Common myeloid progenitor, CD34-positive (primary cell): ENCODE data around the gene CYP3A7.
A peak's percentile ranks its signal among the peaks of the same experiment; 100 is the strongest.

ENCODE experiments used
- CTCF ChIA-PET: fragments of 350-600 bp; sonication (Branson Sonifier 250); formaldehyde crosslinking; loops from one replicate; lab custom pipeline; 2021; ENCODE audit warnings: antibody characterized with exemption; lab: Charles Lee
- POLR2A ChIA-PET: fragments of 350-600 bp; sonication (Branson Sonifier 250); formaldehyde crosslinking; loops from one replicate; lab custom pipeline; 2021; ENCODE audit warnings: antibody characterized with exemption; lab: Charles Lee
- DNase-seq, 3 donors: peaks; one replicate each; pipeline versions ENCODE4 v3.0.0 to v3.0.0-alpha.2; 2013
- H3K27ac ChIP-seq, 2 experiments: 1 replicate in 1 of 2; 2 replicates in 1 of 2; pipeline ENCODE4 v1.7.0; 2013; ENCODE audit warnings: inconsistent platforms in 2 of 2, low read length in 2 of 2, mild to moderate bottlenecking in 2 of 2, low read depth in 1 of 2, moderate library complexity in 1 of 2; ENCODE audit not compliant: severe bottlenecking in 2 of 2, insufficient read depth in 1 of 2, poor library complexity in 1 of 2
- H3K27me3 ChIP-seq, 5 experiments: replicated peaks in 2 of 5; 1 replicate in 3 of 5; 2 replicates in 2 of 5; pipeline versions ENCODE4 v1.6.1 to v1.7.0; 2013; ENCODE audit warnings: low read length in 4 of 5, mild to moderate bottlenecking in 2 of 5, moderate library complexity in 2 of 5, inconsistent platforms in 1 of 5; ENCODE audit not compliant: insufficient read depth in 5 of 5, control insufficient read depth in 4 of 5
- H3K36me3 ChIP-seq, 4 experiments: 1 replicate in 2 of 4; 2 replicates in 2 of 4; pipeline versions ENCODE4 v1.6.1 to v1.7.0; 2013; ENCODE audit warnings: low read length in 3 of 4, control low read depth in 1 of 4, mild to moderate bottlenecking in 1 of 4; ENCODE audit not compliant: control insufficient read depth in 4 of 4, insufficient read depth in 4 of 4
- H3K4me1 ChIP-seq, 4 experiments: 1 replicate in 3 of 4; 2 replicates in 1 of 4; pipeline versions ENCODE4 v1.6.1 to v1.7.1; 2013; ENCODE audit warnings: low read length in 3 of 4, mild to moderate bottlenecking in 3 of 4, control low read depth in 1 of 4, inconsistent platforms in 1 of 4, moderate library complexity in 1 of 4; ENCODE audit not compliant: control insufficient read depth in 4 of 4, insufficient read depth in 4 of 4; ENCODE audit errors: control extremely low read depth in 1 of 4
- H3K4me3 ChIP-seq, 7 experiments: 1 replicate in 4 of 7; 2 replicates in 3 of 7; pipeline versions ENCODE4 v1.5.1 to v1.7.0; 2013; ENCODE audit warnings: mild to moderate bottlenecking in 7 of 7, low read length in 6 of 7, moderate library complexity in 6 of 7, inconsistent platforms in 2 of 7, low read depth in 2 of 7, control low read depth in 1 of 7; ENCODE audit not compliant: insufficient read depth in 4 of 7, control insufficient read depth in 1 of 7; ENCODE audit errors: extremely low read depth in 1 of 7
- H3K9me3 ChIP-seq, 5 experiments: 1 replicate in 4 of 5; 2 replicates in 1 of 5; pipeline versions ENCODE4 v1.6.1 to v1.7.1; 2013; ENCODE audit warnings: low read length in 4 of 5, mild to moderate bottlenecking in 2 of 5, inconsistent platforms in 1 of 5, low read depth in 1 of 5, moderate library complexity in 1 of 5; ENCODE audit not compliant: control insufficient read depth in 4 of 5, insufficient read depth in 2 of 5; ENCODE audit errors: control extremely low read depth in 1 of 5
- whole genome bisulfite sequencing: methylation state at CpG from one replicate; pipeline ENCODE4 v1.1.5; 2013; ENCODE audit not compliant: insufficient coverage; 5-methylcytosine and 5-hydroxymethylcytosine counted together

CYP3A7 gene

DNA sequence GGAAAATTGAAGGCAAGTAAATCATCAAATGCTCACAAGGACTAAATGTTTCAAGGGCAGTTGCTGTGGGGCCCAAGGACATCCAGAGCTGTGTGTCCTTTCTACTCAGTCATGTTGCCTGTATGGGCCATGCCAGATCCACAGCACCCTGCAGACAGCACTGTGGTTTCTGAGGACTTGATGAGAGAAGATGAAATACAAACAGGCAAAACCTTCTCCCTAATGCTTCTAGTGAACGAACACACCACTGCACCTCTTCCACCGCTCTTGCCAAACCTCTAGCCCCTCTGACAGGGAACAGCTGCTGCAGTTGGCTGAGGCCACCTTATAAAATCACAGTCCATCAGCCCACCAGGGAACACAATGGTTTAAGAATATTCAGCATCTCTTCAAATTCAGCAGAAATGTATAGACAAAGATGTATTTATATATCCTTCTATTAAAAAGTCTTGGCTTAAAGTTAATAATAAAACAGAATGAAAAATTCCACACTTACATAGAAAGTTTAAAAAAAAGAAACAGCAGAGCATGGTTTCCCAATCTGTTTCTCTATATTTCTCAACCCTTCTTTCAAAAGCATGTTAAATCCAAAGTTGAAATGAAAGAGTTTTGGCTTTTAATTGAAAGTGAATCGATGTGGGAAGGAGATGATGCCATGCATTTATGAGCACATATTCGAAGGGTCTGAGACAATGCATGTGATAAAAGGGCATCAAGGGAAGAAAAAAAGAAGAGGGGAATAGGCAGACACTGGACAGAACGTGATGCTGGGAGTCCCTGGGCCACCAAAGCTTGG lies 14.0 kb downstream of the CYP3A7 start:
- no peaks in the 10 kb centered on the region for H3K36me3 ChIP-seq
- DNase-seq = no peak
- no peaks in the 10 kb centered on the region for H3K9me3 ChIP-seq
- ChIA-PET POLR2A (no interaction called here), CTCF (no interaction called here)
- H3K4me1 ChIP-seq = no peaks in the 10 kb centered on the region
- H3K4me3 ChIP-seq = no peak overlapping the region
- H3K27ac ChIP-seq = no peak overlapping the region
- WGBS = 83% methylated on average over 4 of the region's 5 CpGs
- no peaks in the 10 kb centered on the region for H3K27me3 ChIP-seq

DNA sequence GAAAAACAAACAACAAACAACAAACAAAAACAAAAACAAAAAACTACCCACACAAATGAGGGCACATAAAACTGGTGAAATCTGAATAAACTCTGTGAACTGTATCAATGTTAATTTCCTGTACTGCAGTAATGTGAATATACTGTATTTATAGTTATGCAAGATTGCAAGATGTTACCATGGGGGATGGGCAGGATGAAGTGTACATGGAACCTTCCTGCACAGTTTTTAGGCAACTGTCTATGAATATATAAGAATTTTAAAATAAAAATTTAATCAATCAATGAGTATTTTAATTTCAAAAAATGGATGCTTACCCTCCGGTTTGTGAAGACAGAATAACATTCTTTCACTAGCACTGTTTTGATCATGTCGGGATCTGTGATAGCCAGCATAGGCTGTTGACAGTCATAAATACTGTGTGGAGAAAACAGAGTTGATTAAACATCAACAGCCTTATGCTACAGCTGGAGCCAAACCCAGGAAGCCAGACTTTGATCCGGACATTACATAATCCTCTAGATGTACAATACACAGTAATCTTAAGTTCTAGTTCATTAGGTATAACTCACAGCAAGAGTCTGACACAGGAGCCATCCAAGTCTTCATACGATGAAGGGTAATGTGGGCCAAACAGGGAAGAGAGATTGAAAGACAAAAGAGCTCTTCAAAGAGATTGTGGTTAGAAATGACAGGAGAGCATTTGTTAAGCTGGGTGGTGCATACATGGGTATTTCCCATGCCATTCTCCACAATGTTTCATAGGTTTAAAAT lies 14.8 kb downstream of the CYP3A7 start:
- CTCF ChIA-PET = no interaction called here

DNA sequence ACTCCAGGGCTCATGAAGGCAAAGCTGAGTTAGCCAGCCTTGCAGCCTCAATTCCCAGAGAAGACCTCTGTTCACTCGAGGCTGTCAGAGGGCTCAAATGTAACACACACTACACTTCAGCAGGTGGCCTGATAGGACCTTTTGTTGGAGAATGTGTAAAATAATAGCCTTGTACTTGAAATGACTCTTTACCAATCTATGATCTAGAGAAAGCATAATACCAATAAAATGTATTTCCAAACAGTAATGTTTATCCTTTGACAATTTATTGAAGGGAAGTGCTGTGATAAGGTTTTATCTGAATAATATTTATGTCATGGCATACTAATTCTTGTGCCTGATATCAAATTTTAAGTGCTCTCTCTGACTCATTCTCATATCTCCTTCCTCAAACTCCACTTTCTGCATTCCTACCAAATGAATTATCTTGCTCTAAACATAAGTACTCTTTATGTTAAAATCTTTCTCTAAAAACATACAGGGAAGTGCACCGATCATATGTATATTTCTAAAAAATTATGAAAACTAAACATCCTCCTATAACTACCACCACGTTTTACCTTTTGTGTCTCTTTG lies 20.9 kb downstream of the CYP3A7 start:
- 83% methylated on average over 1 of the region's 3 CpGs for WGBS
- peaks cover 0 to under 1% (median 0%) of the 10 kb centered on the region in 4 experiments for H3K36me3 ChIP-seq
- no peak overlapping the region for H3K4me3 ChIP-seq
- no peaks in the 10 kb centered on the region for H3K4me1 ChIP-seq
- POLR2A ChIA-PET = no interaction called here
- DNase-seq = no peak
- peaks cover 0 to 8% (median 1%) of the 10 kb centered on the region in 5 experiments for H3K9me3 ChIP-seq
- no peak overlapping the region for H3K27ac ChIP-seq
- no peaks in the 10 kb centered on the region for H3K27me3 ChIP-seq
- CTCF ChIA-PET = no interaction called here

More for the DNA sequence above, 14.8 kb downstream of the CYP3A7 start:
- no peaks in the 10 kb centered on the region for H3K27me3 ChIP-seq
- H3K4me1 ChIP-seq = no peaks in the 10 kb centered on the region
- no peaks in the 10 kb centered on the region for H3K36me3 ChIP-seq
- no peak overlapping the region for H3K27ac ChIP-seq
- POLR2A ChIA-PET = no interaction called here
- peaks cover 0 to under 1% (median 0%) of the 10 kb centered on the region in 5 experiments for H3K9me3 ChIP-seq
- no peak overlapping the region for H3K4me3 ChIP-seq
- no peak for DNase-seq
- WGBS = 100% methylated on average over 1 of the region's 4 CpGs

DNA sequence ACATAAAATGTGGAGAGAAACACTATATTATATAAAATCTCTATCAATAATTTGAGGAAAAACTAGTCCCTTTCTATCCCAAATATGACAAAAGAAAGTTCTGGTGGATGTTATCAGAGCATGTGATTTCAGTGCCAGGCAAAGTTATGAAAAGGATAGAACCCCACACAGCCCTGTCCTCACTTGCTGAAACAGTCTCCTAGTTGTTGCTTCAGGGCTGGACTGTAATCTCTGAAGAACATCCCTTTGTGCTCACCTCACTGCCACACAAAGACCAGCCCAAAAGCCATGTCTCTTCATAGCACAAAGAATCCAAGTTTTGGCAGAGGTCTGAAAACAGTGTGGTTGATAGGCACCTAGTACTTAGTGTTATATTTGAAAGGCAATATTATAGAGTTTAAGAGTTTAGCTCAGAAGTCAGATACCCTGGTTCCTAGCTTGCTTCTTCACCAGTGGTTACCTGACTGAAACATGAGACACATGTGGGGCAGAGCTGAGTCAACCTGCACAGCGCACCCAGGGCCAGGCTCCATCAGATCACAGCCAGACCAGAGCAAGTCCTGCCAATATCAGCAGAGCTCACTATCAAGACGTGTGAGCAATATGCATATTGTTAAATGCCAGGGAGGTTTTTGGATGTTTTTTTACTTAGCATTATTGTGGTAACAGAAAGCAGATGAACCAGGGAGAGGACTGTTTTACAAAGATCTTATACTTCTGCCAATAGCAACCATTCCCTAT lies 25.0 kb downstream of the CYP3A7 start:
- H3K27me3 ChIP-seq = no peaks in the 10 kb centered on the region
- H3K4me1 ChIP-seq = no peaks in the 10 kb centered on the region
- H3K36me3 ChIP-seq = peaks cover 0 to 3% (median 0%) of the 10 kb centered on the region in 4 experiments
- no peak overlapping the region for H3K27ac ChIP-seq
- CTCF ChIA-PET = no interaction called here
- POLR2A ChIA-PET = no interaction called here
- 100% methylated on average over 1 of the region's 2 CpGs for WGBS
- peaks cover 9 to 37% (median 17%) of the 10 kb centered on the region in 5 experiments for H3K9me3 ChIP-seq
- H3K4me3 ChIP-seq = no peak overlapping the region
- no peak for DNase-seq

DNA sequence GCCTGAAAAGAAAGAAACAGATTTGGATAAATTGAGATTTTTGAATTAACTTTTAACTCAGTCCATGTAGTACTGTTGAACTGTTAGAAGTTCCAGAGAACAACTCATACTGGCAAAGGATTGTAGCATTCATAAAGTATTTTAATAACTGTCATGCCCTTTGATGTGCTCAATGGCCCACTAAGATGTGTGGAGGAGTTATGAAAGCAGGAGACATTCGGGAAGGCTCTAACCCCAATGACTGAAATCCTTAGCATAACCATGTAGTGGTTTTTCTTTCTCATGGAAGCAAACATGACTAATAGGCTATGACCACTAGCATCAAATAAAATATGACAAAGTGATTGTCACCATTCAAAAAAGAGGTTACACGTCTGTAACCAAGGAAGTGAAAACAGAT lies 25.7 kb downstream of the CYP3A7 start:
- peaks cover 0 to 3% (median 0%) of the 10 kb centered on the region in 4 experiments for H3K36me3 ChIP-seq
- ChIA-PET CTCF (no interaction called here), POLR2A (no interaction called here)
- no peak overlapping the region for H3K27ac ChIP-seq
- 100% methylated on average over 1 of the region's 2 CpGs for WGBS
- H3K4me1 ChIP-seq = no peaks in the 10 kb centered on the region
- H3K4me3 ChIP-seq = no peak overlapping the region
- H3K9me3 ChIP-seq = peaks cover 7 to 36% (median 19%) of the 10 kb centered on the region in 5 experiments
- no peak for DNase-seq
- no peaks in the 10 kb centered on the region for H3K27me3 ChIP-seq

DNA sequence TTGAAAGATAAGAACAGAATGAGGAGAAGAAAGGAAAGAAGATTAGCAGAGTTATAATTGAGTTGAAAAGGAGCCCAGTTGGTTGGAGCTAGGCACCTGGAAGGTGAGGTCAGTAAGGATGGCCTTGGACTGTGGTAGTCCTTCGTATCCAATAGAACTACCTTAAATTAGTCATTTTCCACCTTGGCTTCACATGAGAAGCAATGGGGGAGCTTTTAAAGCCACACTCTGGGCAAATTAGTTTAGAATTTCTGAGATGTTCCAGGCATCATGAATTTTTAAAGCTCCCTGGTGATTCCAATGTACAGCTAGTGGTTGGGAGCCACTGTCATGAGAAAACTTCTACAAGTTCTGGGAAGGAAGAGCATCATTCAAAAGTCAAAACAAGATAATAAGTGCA lies 27.9 kb downstream of the CYP3A7 start:
- peaks cover 0 to 3% (median 0%) of the 10 kb centered on the region in 4 experiments for H3K36me3 ChIP-seq
- H3K4me3 ChIP-seq = no peak overlapping the region
- peak; percentile 16 to 35 (median 28) for DNase-seq
- no peaks in the 10 kb centered on the region for H3K27me3 ChIP-seq
- H3K27ac ChIP-seq = no peak overlapping the region
- CTCF ChIA-PET = no interaction called here
- H3K9me3 ChIP-seq = peaks cover 7 to 42% (median 19%) of the 10 kb centered on the region in 5 experiments
- POLR2A ChIA-PET = no interaction called here
- WGBS = no CpG with 5 or more reads among the region's 1 CpG
- H3K4me1 ChIP-seq = no peaks in the 10 kb centered on the region
